ENCODE results near the gene CPLX1.
"Not testable (repeated sequence)": the region's sequence is repeated elsewhere in the genome, so short reads cannot be mapped to it uniquely, and the experiment has no call there.

CPLX1 gene

GRCh38 chr4:777520-778262 lies 48.2 kb downstream of the CPLX1 start:
- intact Hi-C loops (cut with DNase I; ENCODE audit: low total_unique reads), result no loop called here
- Histone ChIP-seq H3K4me1 (peaks cover 4 to 38% (median 17%) of the 10 kb centered on the region in 4 donors), H3K36me3 (peaks cover 61 to 74% (median 71%) of the 10 kb centered on the region in 3 donors), H3K4me3 (no peak overlapping the region), H3K27ac (no peak overlapping the region), H3K9me3 (peaks cover 0 to 40% (median 12%) of the 10 kb centered on the region in 3 donors), H3K27me3 (no peaks in the 10 kb centered on the region)
- no peak for TF ChIP-seq CTCF (IDR thresholded peaks at IDR 0.05)
- no peak for DNase-seq

- no peak overlapping the region for H3K4me3 ChIP-seq
- peaks cover 67 to 80% (median 75%) of the 10 kb centered on the region in 3 donors for H3K36me3 ChIP-seq
- TF ChIP-seq CTCF (IDR thresholded peaks at IDR 0.05), result no peak
- peaks cover 0 to 32% (median 15%) of the 10 kb centered on the region in 4 donors for H3K4me1 ChIP-seq
- H3K27ac ChIP-seq, result no peak overlapping the region
- intact Hi-C loops (cut with DNase I; ENCODE audit: low total_unique reads), result no loop called here
- no peaks in the 10 kb centered on the region for H3K27me3 ChIP-seq
- peaks cover 0 to 48% (median 16%) of the 10 kb centered on the region in 3 donors for H3K9me3 ChIP-seq
- DNase-seq, result no peak
Observed at GRCh38 chr4:776743-777441, 49.0 kb downstream of the CPLX1 start.

- intact Hi-C loops (cut with DNase I; ENCODE audit: low total_unique reads); H3K4me3 ChIP-seq; H3K27me3 ChIP-seq; H3K27ac ChIP-seq; DNase-seq: not testable (repeated sequence)
- peaks cover 0 to 25% (median 8%) of the 10 kb centered on the region in 4 donors for H3K4me1 ChIP-seq
- peaks cover 81 to 91% (median 89%) of the 10 kb centered on the region in 3 donors for H3K36me3 ChIP-seq
- H3K9me3 ChIP-seq, result peaks cover 0 to 60% (median 24%) of the 10 kb centered on the region in 3 donors
Observed at GRCh38 chr4:775485-775884, 50.4 kb downstream of the CPLX1 start.

- intact Hi-C loops (cut with DNase I; ENCODE audit: low total_unique reads); DNase-seq; H3K27me3 ChIP-seq; H3K27ac ChIP-seq; H3K4me3 ChIP-seq: not testable (repeated sequence)
- H3K9me3 ChIP-seq, result peaks cover 0 to 69% (median 25%) of the 10 kb centered on the region in 3 donors
- H3K4me1 ChIP-seq, result peaks cover 0 to 15% (median 2%) of the 10 kb centered on the region in 4 donors
- peaks cover 88 to 93% (median 91%) of the 10 kb centered on the region in 3 donors for H3K36me3 ChIP-seq
Observed at GRCh38 chr4:774419-775092, 51.4 kb downstream of the CPLX1 start.

GRCh38 chr4:773214-773613 lies 52.7 kb downstream of the CPLX1 start:
- no peak for DNase-seq
- no peak for TF ChIP-seq CTCF (IDR thresholded peaks at IDR 0.05)
- Histone ChIP-seq H3K9me3 (peaks cover 0 to 83% (median 32%) of the 10 kb centered on the region in 3 donors), H3K36me3 (peaks cover 91 to 94% (median 91%) of the 10 kb centered on the region in 3 donors), H3K27ac (no peak overlapping the region), H3K27me3 (no peaks in the 10 kb centered on the region), H3K4me1 (peaks cover 0 to 13% (median 0%) of the 10 kb centered on the region in 4 donors), H3K4me3 (no peak overlapping the region)
- intact Hi-C loops (cut with DNase I; ENCODE audit: low total_unique reads), result no loop called here

- intact Hi-C loops (cut with DNase I; ENCODE audit: low total_unique reads), result no loop called here
- no peak overlapping the region for H3K4me3 ChIP-seq
- no peaks in the 10 kb centered on the region for H3K27me3 ChIP-seq
- H3K9me3 ChIP-seq, result peaks cover 0 to 87% (median 36%) of the 10 kb centered on the region in 3 donors
- H3K4me1 ChIP-seq, result peaks cover 0 to 13% (median 0%) of the 10 kb centered on the region in 4 donors
- no peak overlapping the region for H3K27ac ChIP-seq
- DNase-seq, result no peak
- peaks cover 91 to 96% (median 95%) of the 10 kb centered on the region in 3 donors for H3K36me3 ChIP-seq
- TF ChIP-seq CTCF (IDR thresholded peaks at IDR 0.05), result no peak
Observed at GRCh38 chr4:772776-773175, 53.2 kb downstream of the CPLX1 start.
